Activated CD4-positive, alpha-beta memory T cell treated with anti-CD3 and anti-CD28 coated beads for 36 hours (primary cell): Measurements from ENCODE around the gene SETD1B. TPM values are rescaled to one million over a fixed set of nuclear protein-coding genes. Genes with fewer than 3 reads are reported as not detected.

Source experiments
- CTCF ChIA-PET: fragments of 350-600 bp; sonication (Branson Sonifier 250); formaldehyde crosslinking; loops from one replicate; lab custom pipeline; 2021; ENCODE audit warnings: antibody characterized with exemption, inconsistent platforms; lab: Charles Lee
- POLR2A ChIA-PET: fragments of 350-600 bp; sonication (Branson Sonifier 250); formaldehyde crosslinking; loops from one replicate; lab custom pipeline; 2021; ENCODE audit warnings: antibody characterized with exemption; lab: Charles Lee
- DNase-seq: peaks from one replicate; pipeline ENCODE4 v3.0.0-alpha.2; 2020
- H3K27ac Mint-ChIP-seq: one replicate; pipeline ENCODE4 v1.8.0; 2021; ENCODE audit warnings: mixed read lengths
- H3K27me3 Mint-ChIP-seq: one replicate; pipeline ENCODE4 v1.8.0; 2021; ENCODE audit warnings: mixed read lengths
- H3K36me3 Mint-ChIP-seq: one replicate; pipeline ENCODE4 v1.8.0; 2021; ENCODE audit warnings: mixed read lengths
- H3K4me1 Mint-ChIP-seq: one replicate; pipeline ENCODE4 v1.8.0; 2021; ENCODE audit warnings: low read depth, mixed read lengths
- H3K4me3 Mint-ChIP-seq: one replicate; pipeline ENCODE4 v1.8.0; 2021; ENCODE audit warnings: mild to moderate bottlenecking, mixed read lengths
- H3K9me3 Mint-ChIP-seq: one replicate; pipeline ENCODE4 v1.8.0; 2021; ENCODE audit warnings: mixed read lengths
- intact Hi-C: fragments of 100-400 bp; cut with micrococcal nuclease; formaldehyde crosslinking; loops from one replicate; pipeline ENCODE4 v1.15.1; 2023
- total RNA-seq, 2 experiments: library from RNA; stranded (reverse); gene quantifications; one replicate each; pipeline ENCODE4 v1.2.3, GENCODE V29; 2021

The SETD1B gene
- total RNA-seq, 2 experiments from 2014 or later: 14.1 to 15.2 TPM

DNA sequence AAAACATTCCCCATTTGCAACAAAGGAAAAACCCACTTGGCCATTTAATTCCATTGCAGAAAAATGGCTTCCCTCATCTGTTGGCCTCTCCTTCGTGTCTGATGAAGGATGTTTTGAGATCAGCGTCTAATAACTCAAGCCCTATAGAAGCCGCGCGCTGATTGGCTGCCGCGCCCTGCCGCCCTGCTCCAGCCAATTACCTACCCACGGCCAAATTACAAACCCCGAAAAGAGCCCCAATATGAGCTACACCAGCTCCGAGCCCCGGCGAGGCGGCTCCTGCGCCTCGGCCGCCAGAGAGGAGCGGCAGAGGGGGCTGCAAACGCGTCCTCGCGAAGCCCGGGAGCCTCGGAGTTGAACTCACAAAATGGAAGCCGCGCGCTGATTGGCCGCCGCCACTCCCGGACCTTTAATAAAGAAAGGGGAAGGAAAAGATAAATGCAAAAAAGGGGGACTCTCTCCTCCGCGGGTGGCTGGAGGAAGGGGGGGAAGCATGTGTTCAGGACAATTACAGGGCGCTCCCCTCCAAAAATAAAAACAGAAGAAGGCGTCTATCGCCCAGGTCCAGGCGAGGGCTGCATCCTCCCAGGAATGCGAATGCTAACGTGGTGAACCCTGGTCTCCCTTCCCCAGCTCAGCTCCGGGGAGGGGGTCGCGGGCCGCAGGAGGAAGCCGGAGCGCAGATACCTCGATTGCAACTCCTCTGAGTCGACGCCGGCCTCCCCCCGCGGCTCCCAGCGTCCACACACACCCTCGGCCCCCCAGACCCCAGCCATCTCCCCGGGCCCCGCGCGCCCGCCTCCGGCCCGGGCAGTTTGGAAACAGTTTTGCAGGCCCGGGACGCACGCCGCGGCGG lies 738 bp upstream of the SETD1B start:
- intact Hi-C loops: loop anchor here (1.0 kb wide), 2 partner anchors 9 to 85 kb away; partner anchors contain the start of gene PSMD9
- peak overlapping the region; percentile 99 for H3K27ac Mint-ChIP-seq
- peaks cover 41% of the 10 kb centered on the region for H3K36me3 Mint-ChIP-seq
- CTCF ChIA-PET: interaction anchor here (0.6 to 18.5 kb wide), 7 partner anchors 6 to 324 kb away, joined by 3 to 856 read pairs (median 11); partner anchors contain the start of genes PSMD9, RHOF and SETD1B
- H3K9me3 Mint-ChIP-seq: no peaks in the 10 kb centered on the region
- DNase-seq: peak; percentile 93
- H3K4me1 Mint-ChIP-seq: peaks cover 29% of the 10 kb centered on the region
- H3K4me3 Mint-ChIP-seq: peak overlapping the region; percentile 91
- no peaks in the 10 kb centered on the region for H3K27me3 Mint-ChIP-seq
- POLR2A ChIA-PET: interaction anchor here (0.5 to 4.2 kb wide), 10 partner anchors 8 to 266 kb away, joined by 3 to 41 read pairs (median 4); partner anchors contain the start of genes RHOF and TMEM120B

DNA sequence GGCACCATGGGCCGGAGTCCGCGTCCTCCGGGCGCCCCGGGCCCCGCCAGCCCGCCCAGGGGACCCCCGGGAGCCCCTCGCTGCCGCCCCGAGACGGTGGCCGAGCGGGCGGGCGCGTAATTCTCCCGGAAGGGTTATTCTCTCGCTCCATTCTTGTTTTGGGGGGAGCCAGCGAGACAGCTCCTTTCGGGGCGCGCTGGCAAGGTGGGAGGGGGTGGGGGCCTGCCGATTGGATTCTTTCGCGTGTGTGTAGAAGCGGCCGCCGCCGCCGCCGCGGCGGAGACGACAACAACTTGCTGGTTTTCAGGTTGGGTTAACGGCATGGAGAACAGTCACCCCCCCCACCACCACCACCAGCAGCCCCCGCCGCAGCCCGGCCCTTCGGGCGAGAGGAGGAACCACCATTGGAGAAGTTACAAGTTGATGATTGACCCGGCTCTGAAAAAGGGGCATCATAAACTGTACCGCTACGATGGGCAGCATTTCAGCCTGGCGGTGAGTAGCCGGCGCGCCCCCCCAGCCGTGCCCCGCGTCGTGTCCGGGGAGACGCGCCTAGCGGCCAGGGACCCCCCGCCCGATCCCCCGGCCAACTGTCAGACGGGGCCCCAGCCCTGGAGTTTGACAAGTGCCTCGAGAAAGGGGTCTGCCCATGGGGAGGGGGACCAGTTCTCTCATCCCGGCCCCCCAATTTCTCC lies 755 bp downstream of the SETD1B start:
- peaks cover 42% of the 10 kb centered on the region for H3K36me3 Mint-ChIP-seq
- H3K4me3 Mint-ChIP-seq: peak overlapping the region; percentile 96
- no peaks in the 10 kb centered on the region for H3K9me3 Mint-ChIP-seq
- POLR2A ChIA-PET: interaction anchor here (0.7 to 4.2 kb wide), 6 partner anchors 7 to 677 kb away, joined by 3 to 41 read pairs (median 3); partner anchors contain the start of genes RHOF and TMEM120B
- H3K4me1 Mint-ChIP-seq: peaks cover 19% of the 10 kb centered on the region
- no peaks in the 10 kb centered on the region for H3K27me3 Mint-ChIP-seq
- CTCF ChIA-PET: interaction anchor here (17.6 kb wide), 1 partner anchor 10 kb away, joined by 856 read pairs; the partner anchor contains the start of genes RHOF and SETD1B
- H3K27ac Mint-ChIP-seq: peak overlapping the region; percentile 97
- intact Hi-C loops: no loop called here
- DNase-seq: peak; percentile 69

DNA sequence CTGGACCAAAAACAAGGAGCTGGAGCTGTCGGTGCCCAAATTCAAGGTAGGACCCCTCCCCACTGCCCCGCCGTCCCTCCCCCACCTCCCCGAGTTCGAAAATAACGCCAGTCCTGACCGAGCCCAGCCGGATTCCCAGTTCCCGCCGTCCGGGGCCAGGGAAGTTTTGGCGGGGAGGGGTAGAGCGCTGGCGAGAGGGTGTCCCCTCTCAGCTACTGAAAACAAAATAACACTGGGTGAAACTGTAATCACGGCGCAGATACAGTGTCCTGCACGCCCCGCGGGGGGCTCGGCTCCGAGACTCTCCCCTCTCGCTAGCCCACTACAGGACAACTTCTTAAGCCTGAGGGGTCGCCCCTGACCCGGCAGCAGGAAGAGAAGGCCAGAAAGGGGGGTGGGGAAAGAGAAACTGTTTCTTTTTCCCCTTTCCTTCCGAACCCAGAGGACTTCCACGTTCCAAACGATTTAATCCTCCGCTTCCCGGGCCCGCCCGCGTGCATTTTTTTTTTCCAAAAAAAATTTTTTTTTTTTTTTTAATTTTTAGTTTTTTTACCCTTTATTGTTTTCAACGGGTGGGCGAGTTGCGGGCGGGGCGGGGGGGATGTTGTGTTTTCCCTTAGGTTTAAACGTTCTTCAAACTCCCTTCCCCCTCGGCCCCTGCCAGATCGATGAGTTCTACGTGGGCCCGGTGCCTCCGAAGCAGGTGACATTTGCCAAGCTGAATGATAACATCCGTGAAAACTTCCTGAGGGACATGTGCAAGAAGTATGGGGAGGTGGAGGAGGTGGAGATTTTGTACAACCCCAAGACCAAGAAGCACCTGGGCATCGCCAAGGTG lies 1.6 kb downstream of the SETD1B start:
- Mint-ChIP-seq H3K9me3 (no peaks in the 10 kb centered on the region), H3K36me3 (peaks cover 44% of the 10 kb centered on the region), H3K27ac (peak overlapping the region; percentile 97), H3K27me3 (no peaks in the 10 kb centered on the region), H3K4me1 (peaks cover 23% of the 10 kb centered on the region), H3K4me3 (peak overlapping the region; percentile 96)
- no peak for DNase-seq
- ChIA-PET CTCF (interaction anchor here (7.2 to 17.6 kb wide), 2 partner anchors 11 to 83 kb away, joined by 46 to 856 read pairs; partner anchors contain the start of genes PSMD9, RHOF and SETD1B), POLR2A (interaction anchor here (1.0 to 4.2 kb wide), 6 partner anchors 8 to 93 kb away, joined by 3 to 41 read pairs (median 6); partner anchors contain the start of genes PSMD9, RHOF and TMEM120B)
- intact Hi-C loops: no loop called here

DNA sequence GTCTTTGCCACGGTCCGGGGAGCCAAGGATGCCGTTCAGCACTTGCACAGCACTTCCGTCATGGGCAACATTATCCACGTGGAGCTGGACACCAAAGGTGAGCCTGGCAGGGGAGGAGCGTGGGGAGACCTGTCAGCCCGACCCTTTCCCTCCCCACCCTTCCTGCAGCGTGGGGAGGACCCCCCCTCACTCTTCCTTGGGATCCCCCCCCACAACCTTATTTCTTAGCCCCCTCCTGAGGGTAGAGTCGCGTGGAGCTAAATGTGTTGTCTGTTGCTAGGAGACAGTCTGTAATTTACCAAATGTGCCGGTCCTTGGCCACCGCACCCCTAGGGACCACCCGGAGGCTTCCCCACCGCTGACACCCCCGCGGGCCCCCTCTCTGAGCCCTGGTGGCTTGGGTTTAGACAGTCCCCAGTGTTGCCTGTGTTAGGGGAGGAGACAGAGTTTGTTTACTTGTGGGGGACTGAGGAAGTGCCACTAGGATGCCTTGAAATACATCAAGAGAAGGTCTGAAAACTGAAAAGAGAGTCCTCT lies 2.3 kb downstream of the SETD1B start:
- ChIA-PET CTCF (interaction anchor here (7.2 to 17.6 kb wide), 2 partner anchors 12 to 82 kb away, joined by 46 to 856 read pairs; partner anchors contain the start of genes PSMD9, RHOF and SETD1B), POLR2A (interaction anchor here (1.0 to 2.3 kb wide), 4 partner anchors 9 to 83 kb away, joined by 6 to 15 read pairs (median 6); partner anchors contain the start of genes PSMD9 and RHOF)
- intact Hi-C loops: no loop called here
- Mint-ChIP-seq H3K4me3 (peak overlapping the region; percentile 96), H3K9me3 (no peaks in the 10 kb centered on the region), H3K36me3 (peaks cover 44% of the 10 kb centered on the region), H3K27me3 (no peaks in the 10 kb centered on the region), H3K4me1 (peaks cover 28% of the 10 kb centered on the region), H3K27ac (peak overlapping the region; percentile 74)
- no peak for DNase-seq

DNA sequence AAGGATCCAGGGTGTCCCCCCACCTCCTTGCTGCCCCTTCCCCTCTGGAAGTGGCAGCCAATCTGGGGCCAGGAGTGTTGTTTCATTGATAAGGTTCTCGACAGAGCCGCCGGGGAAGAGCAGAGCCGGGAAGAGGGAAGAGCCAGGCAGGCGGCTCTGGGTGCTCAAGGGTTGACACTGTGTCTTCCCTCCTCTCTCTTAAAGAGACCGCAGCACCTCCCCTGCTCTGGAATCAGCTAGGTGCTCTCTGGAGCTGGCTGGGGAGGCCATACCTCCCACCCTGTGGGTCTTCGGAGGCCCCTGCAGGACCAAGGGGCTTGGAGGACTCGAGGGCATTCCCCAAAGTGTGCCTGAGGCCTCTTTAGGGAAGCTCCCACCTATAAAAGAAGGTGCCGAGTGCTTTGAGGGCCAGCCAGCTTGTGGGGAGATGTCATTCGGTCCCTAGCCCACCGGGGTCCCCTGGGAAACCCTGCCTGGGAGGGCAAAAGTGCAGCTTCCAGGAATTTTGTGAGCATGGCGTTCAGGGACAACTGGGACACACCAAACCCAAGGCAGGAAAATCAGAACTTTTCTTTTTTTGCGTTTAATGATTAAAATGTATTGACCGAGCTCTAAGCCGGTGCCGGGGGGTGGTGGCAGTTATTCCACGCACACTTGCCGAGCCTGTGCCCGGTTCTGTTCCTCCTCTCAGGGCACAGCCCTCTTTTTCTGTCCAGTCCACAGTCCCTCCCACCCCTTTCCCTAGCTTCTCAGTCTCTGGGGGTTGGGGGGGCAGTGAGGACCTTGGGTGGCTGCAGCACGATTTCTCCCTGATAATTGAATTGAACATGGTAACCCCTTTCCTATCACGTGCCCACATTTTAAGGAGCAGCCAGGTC lies 3.0 kb downstream of the SETD1B start:
- intact Hi-C loops: no loop called here
- H3K4me1 Mint-ChIP-seq: peaks cover 31% of the 10 kb centered on the region
- H3K36me3 Mint-ChIP-seq: peaks cover 41% of the 10 kb centered on the region
- no peak for DNase-seq
- no peaks in the 10 kb centered on the region for H3K9me3 Mint-ChIP-seq
- peak overlapping the region; percentile 74 for H3K27ac Mint-ChIP-seq
- CTCF ChIA-PET: interaction anchor here (7.2 to 17.6 kb wide), 2 partner anchors 12 to 81 kb away, joined by 46 to 856 read pairs; partner anchors contain the start of genes PSMD9, RHOF and SETD1B
- H3K4me3 Mint-ChIP-seq: peak overlapping the region; percentile 96
- POLR2A ChIA-PET: interaction anchor here (1.1 to 2.3 kb wide), 3 partner anchors 10 to 17 kb away, joined by 6 to 15 read pairs (median 6); partner anchors contain the start of gene RHOF
- H3K27me3 Mint-ChIP-seq: no peaks in the 10 kb centered on the region

DNA sequence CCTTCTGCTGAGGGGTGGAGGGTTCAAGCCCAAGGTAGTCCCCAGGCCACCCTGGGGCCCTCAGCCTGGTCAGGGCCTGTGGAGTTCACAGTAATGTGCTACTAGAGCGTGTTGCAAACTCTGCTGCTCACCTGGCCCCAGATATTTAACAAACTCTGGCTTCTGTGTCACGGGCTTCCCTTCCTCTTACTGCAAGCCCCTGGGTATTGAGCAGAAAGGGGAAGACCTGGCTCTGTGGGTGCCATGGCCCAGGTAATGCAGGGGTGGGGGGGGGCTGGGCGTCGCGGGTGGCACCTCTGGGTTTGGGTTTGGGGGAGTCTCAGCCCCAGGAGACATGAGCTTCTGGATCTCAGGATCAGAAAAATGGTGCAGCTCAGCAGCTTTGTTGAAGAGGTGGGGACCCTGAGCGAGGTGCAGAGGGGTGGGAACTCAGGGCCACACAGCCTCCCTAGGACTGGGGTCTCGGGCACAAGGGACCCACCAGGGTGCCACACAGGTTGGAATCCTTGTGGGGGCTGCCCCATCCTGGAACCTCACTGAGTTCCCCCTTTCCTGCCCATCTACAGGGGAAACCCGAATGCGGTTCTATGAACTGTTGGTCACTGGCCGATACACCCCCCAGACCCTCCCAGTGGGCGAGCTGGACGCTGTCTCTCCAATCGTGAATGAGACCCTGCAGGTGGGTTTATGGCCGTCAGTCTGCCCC lies 4.0 kb downstream of the SETD1B start:
- Mint-ChIP-seq H3K4me3 (peak overlapping the region; percentile 3), H3K27me3 (no peaks in the 10 kb centered on the region), H3K9me3 (no peaks in the 10 kb centered on the region), H3K27ac (peak overlapping the region; percentile 8), H3K36me3 (peaks cover 39% of the 10 kb centered on the region), H3K4me1 (peaks cover 37% of the 10 kb centered on the region)
- intact Hi-C loops: no loop called here
- ChIA-PET CTCF (interaction anchor here (7.2 to 17.6 kb wide), 2 partner anchors 13 to 80 kb away, joined by 46 to 856 read pairs; partner anchors contain the start of genes PSMD9, RHOF and SETD1B), POLR2A (interaction anchor here (1.0 to 2.3 kb wide), 2 partner anchors 11 to 12 kb away, joined by 3 to 15 read pairs; no protein-coding TSS in a partner anchor)
- DNase-seq: no peak

DNA sequence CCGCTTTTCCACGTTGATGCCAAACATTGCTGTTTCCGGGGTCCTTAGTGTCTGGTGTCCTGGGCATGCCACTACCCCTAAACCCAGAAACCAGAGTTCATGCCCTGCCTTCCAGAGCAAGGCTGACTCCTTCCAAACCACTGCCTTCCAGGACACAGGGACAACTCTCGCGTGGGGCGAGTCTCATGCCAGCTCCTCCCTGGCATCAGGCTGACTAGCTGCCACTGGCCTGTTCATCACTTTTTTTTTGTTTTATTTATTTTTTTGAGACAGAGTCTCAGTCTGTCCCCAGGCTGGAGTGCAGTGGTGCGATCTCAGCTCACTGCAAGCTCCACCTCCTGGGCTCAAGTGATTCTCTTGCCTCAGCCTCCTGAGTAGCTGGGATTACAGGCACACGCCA lies 4.8 kb downstream of the SETD1B start:
- ChIA-PET POLR2A (interaction anchor here (0.6 to 1.0 kb wide), 2 partner anchors 13 kb away, joined by 3 read pairs; no protein-coding TSS in a partner anchor), CTCF (interaction anchor here (7.2 to 17.6 kb wide), 2 partner anchors 14 to 80 kb away, joined by 46 to 856 read pairs; partner anchors contain the start of genes PSMD9, RHOF and SETD1B)
- no peak for DNase-seq
- H3K27ac Mint-ChIP-seq: no peak overlapping the region
- no peak overlapping the region for H3K4me3 Mint-ChIP-seq
- H3K27me3 Mint-ChIP-seq: no peaks in the 10 kb centered on the region
- no peaks in the 10 kb centered on the region for H3K9me3 Mint-ChIP-seq
- peaks cover 42% of the 10 kb centered on the region for H3K36me3 Mint-ChIP-seq
- peaks cover 45% of the 10 kb centered on the region for H3K4me1 Mint-ChIP-seq
- intact Hi-C loops: no loop called here

DNA sequence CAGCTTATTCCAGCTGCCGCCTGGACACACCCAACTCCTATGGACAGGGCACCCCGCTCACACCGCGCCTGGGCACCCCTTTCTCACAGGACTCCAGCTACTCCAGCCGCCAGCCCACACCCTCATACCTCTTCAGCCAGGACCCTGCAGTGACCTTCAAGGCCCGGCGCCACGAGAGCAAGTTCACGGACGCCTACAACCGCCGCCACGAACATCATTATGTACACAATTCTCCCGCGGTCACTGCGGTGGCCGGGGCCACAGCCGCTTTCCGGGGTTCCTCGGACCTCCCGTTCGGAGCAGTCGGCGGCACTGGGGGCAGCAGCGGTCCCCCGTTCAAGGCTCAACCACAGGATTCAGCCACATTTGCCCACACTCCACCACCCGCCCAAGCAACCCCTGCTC lies 5.9 kb downstream of the SETD1B start:
- CTCF ChIA-PET: interaction anchor here (1.2 to 17.6 kb wide), 3 partner anchors 15 to 78 kb away, joined by 3 to 856 read pairs (median 46); partner anchors contain the start of genes PSMD9, RHOF and SETD1B
- Mint-ChIP-seq H3K36me3 (peaks cover 41% of the 10 kb centered on the region), H3K27ac (no peak overlapping the region), H3K4me1 (peaks cover 49% of the 10 kb centered on the region), H3K4me3 (no peak overlapping the region), H3K27me3 (no peaks in the 10 kb centered on the region), H3K9me3 (no peaks in the 10 kb centered on the region)
- intact Hi-C loops: loop anchor here (5.0 kb wide), 1 partner anchor 32 kb away; no protein-coding TSS in a partner anchor
- no peak for DNase-seq
- POLR2A ChIA-PET: interaction anchor here (3.5 kb wide), 1 partner anchor 13 kb away, joined by 86 read pairs; the partner anchor contains the start of gene RHOF

DNA sequence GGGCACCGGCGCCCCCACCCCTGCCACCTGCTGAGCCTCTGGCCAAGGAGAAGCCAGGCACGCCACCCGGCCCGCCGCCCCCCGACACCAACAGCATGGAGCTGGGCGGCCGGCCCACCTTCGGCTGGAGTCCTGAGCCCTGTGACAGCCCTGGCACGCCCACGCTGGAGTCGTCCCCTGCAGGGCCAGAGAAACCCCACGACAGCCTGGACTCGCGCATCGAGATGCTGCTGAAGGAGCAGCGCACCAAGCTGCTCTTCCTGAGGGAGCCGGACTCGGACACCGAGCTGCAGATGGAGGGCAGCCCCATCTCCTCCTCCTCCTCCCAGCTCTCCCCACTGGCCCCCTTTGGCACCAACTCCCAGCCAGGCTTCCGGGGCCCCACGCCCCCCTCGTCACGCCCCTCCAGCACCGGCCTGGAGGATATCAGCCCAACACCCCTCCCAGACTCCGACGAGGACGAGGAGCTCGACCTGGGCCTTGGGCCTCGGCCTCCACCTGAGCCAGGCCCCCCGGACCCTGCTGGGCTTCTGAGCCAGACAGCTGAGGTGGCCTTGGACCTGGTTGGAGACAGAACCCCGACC lies 6.5 kb downstream of the SETD1B start:
- POLR2A ChIA-PET: interaction anchor here (0.7 to 3.5 kb wide), 4 partner anchors 8 to 26 kb away, joined by 3 to 86 read pairs (median 14); partner anchors contain the start of gene RHOF
- no peaks in the 10 kb centered on the region for H3K27me3 Mint-ChIP-seq
- no peaks in the 10 kb centered on the region for H3K9me3 Mint-ChIP-seq
- CTCF ChIA-PET: interaction anchor here (0.9 to 17.6 kb wide), 8 partner anchors 16 to 78 kb away, joined by 3 to 856 read pairs (median 17); partner anchors contain the start of genes PSMD9, RHOF and SETD1B
- no peak overlapping the region for H3K27ac Mint-ChIP-seq
- H3K4me3 Mint-ChIP-seq: no peak overlapping the region
- DNase-seq: no peak
- H3K36me3 Mint-ChIP-seq: peaks cover 41% of the 10 kb centered on the region
- peaks cover 52% of the 10 kb centered on the region for H3K4me1 Mint-ChIP-seq
- intact Hi-C loops: loop anchor here (5.0 kb wide), 1 partner anchor 33 kb away; no protein-coding TSS in a partner anchor
